ENCODE results near the gene CIPC. TPM values are rescaled to one million over a fixed set of nuclear protein-coding genes. Genes with fewer than 3 reads are reported as not detected.

CIPC gene
- total RNA-seq, 1 experiment from 2014 or later = 31.1 TPM

GRCh38 chr14:77083082-77083481 is 15.0 kb upstream of the CIPC start:
- no TSS peak for BruUV-seq (replicated peaks)
- Histone ChIP-seq H3K9me3 (ENCODE audit: low read depth, low read length, poor library complexity, severe bottlenecking) (no peaks in the 10 kb centered on the region), H3K27me3 (replicated peaks; ENCODE audit: insufficient read depth, low read depth, low read length, poor library complexity) (no peaks in the 10 kb centered on the region), H3K4me1 (ENCODE audit: insufficient read depth, low read length, poor library complexity, severe bottlenecking) (no peaks in the 10 kb centered on the region), H3K36me3 (ENCODE audit: insufficient read depth, low read length, poor library complexity, severe bottlenecking) (no peaks in the 10 kb centered on the region), H3K4me3 (ENCODE audit: low read depth, low read length, poor library complexity, severe bottlenecking) (no peak overlapping the region), H3K27ac (ENCODE audit: low read depth, low read length, poor library complexity, severe bottlenecking) (no peak overlapping the region)
- ChIA-PET CTCF (no interaction called here), POLR2A (ENCODE audit: low non-redundant PET) (no interaction called here)
- no peak for DNase-seq (ENCODE audit: low spot score)
- intact Hi-C loops (cut with micrococcal nuclease; ENCODE audit: unreplicated experiment) = no loop called here
- no peak for TF ChIP-seq CTCF (conservative IDR thresholded peaks at IDR 0.05; ENCODE audit: low read depth, low read length)
- TF ChIP-seq EZH2 (IDR thresholded peaks at IDR 0.05; ENCODE audit: borderline replicate concordance, low read depth, low read length, poor library complexity, severe bottlenecking) = no peak

- ChIA-PET POLR2A (ENCODE audit: low non-redundant PET) (no interaction called here), CTCF (interaction anchor here (1.1 kb wide), 1 partner anchor 212 kb away, joined by 3 read pairs; no protein-coding TSS in a partner anchor)
- Histone ChIP-seq H3K36me3 (ENCODE audit: insufficient read depth, low read length, poor library complexity, severe bottlenecking) (no peaks in the 10 kb centered on the region), H3K27ac (ENCODE audit: low read depth, low read length, poor library complexity, severe bottlenecking) (no peak overlapping the region), H3K27me3 (replicated peaks; ENCODE audit: insufficient read depth, low read depth, low read length, poor library complexity) (no peaks in the 10 kb centered on the region), H3K4me3 (ENCODE audit: low read depth, low read length, poor library complexity, severe bottlenecking) (no peak overlapping the region), H3K9me3 (ENCODE audit: low read depth, low read length, poor library complexity, severe bottlenecking) (no peaks in the 10 kb centered on the region), H3K4me1 (ENCODE audit: insufficient read depth, low read length, poor library complexity, severe bottlenecking) (no peaks in the 10 kb centered on the region)
- TF ChIP-seq EZH2 (IDR thresholded peaks at IDR 0.05; ENCODE audit: borderline replicate concordance, low read depth, low read length, poor library complexity, severe bottlenecking) (no peak), CTCF (conservative IDR thresholded peaks at IDR 0.05; ENCODE audit: low read depth, low read length) (no peak)
- no TSS peak for BruUV-seq (replicated peaks)
- DNase-seq (ENCODE audit: low spot score) = no peak
- intact Hi-C loops (cut with micrococcal nuclease; ENCODE audit: unreplicated experiment) = no loop called here
Measured at GRCh38 chr14:77084985-77085384, 13.1 kb upstream of the CIPC start.

DNA sequence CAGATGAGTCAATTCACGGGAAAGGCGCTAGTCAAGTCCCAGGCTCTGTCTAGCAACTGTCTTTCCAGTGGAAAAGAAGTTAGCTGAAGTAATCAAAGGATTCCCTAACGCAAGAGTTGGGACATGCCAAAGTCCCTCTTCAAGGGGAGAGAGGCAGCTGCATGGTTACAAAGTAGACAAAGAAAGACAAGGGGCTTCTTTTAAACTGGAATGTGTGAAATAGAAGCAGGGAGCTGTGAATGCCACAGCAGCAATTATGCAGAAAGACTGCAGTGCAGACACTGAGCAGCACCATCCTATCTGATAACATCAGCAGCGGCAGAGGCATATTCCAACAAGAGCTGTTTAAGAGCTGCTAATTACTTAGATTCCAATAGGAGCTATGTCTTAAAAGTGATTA is 12.5 kb upstream of the CIPC start:
- Histone ChIP-seq H3K27ac (ENCODE audit: low read depth, low read length, poor library complexity, severe bottlenecking) (no peak overlapping the region), H3K4me1 (ENCODE audit: insufficient read depth, low read length, poor library complexity, severe bottlenecking) (no peaks in the 10 kb centered on the region), H3K9me3 (ENCODE audit: low read depth, low read length, poor library complexity, severe bottlenecking) (no peaks in the 10 kb centered on the region), H3K36me3 (ENCODE audit: insufficient read depth, low read length, poor library complexity, severe bottlenecking) (no peaks in the 10 kb centered on the region), H3K4me3 (ENCODE audit: low read depth, low read length, poor library complexity, severe bottlenecking) (no peak overlapping the region), H3K27me3 (replicated peaks; ENCODE audit: insufficient read depth, low read depth, low read length, poor library complexity) (no peaks in the 10 kb centered on the region)
- intact Hi-C loops (cut with micrococcal nuclease; ENCODE audit: unreplicated experiment) = no loop called here
- BruUV-seq (replicated peaks) = no TSS peak
- CTCF ChIA-PET = interaction anchor here (0.6 to 1.1 kb wide), 3 partner anchors 210 to 213 kb away, joined by 3 to 11 read pairs (median 4); no protein-coding TSS in a partner anchor
- TF ChIP-seq CTCF (conservative IDR thresholded peaks at IDR 0.05; ENCODE audit: low read depth, low read length) = no peak
- no peak for TF ChIP-seq EZH2 (IDR thresholded peaks at IDR 0.05; ENCODE audit: borderline replicate concordance, low read depth, low read length, poor library complexity, severe bottlenecking)
- POLR2A ChIA-PET (ENCODE audit: low non-redundant PET) = no interaction called here
- no peak for DNase-seq (ENCODE audit: low spot score)
